Stimulated activated naive CD8-positive, alpha-beta T cell treated with anti-CD3 and anti-CD28 coated beads, Interleukin-15, Interleukin-2, amounts not matched to agents 100 ng/mL and 50 ng/mL, for 24 hours (primary cell): ENCODE results near the gene ASL.
"Not testable (repeated sequence)": the region's sequence is repeated elsewhere in the genome, so short reads cannot be mapped to it uniquely, and the experiment has no call there.

Experiments used
- H3K27ac Mint-ChIP-seq: one replicate; pipeline ENCODE4 v1.8.0; 2021; ENCODE audit warnings: mild to moderate bottlenecking, mixed read lengths
- H3K27me3 Mint-ChIP-seq: one replicate; pipeline ENCODE4 v1.8.0; 2021; ENCODE audit warnings: mixed read lengths
- H3K36me3 Mint-ChIP-seq: one replicate; pipeline ENCODE4 v1.8.0; 2021; ENCODE audit warnings: low read depth, mixed read lengths
- H3K4me1 Mint-ChIP-seq: one replicate; pipeline ENCODE4 v1.8.0; 2021; ENCODE audit warnings: low read depth, mixed read lengths
- H3K4me3 Mint-ChIP-seq: one replicate; pipeline ENCODE4 v1.8.0; 2021; ENCODE audit warnings: mild to moderate bottlenecking, mixed read lengths
- H3K9me3 Mint-ChIP-seq: one replicate; pipeline ENCODE4 v1.8.0; 2021; ENCODE audit warnings: mixed read lengths

The ASL gene

DNA sequence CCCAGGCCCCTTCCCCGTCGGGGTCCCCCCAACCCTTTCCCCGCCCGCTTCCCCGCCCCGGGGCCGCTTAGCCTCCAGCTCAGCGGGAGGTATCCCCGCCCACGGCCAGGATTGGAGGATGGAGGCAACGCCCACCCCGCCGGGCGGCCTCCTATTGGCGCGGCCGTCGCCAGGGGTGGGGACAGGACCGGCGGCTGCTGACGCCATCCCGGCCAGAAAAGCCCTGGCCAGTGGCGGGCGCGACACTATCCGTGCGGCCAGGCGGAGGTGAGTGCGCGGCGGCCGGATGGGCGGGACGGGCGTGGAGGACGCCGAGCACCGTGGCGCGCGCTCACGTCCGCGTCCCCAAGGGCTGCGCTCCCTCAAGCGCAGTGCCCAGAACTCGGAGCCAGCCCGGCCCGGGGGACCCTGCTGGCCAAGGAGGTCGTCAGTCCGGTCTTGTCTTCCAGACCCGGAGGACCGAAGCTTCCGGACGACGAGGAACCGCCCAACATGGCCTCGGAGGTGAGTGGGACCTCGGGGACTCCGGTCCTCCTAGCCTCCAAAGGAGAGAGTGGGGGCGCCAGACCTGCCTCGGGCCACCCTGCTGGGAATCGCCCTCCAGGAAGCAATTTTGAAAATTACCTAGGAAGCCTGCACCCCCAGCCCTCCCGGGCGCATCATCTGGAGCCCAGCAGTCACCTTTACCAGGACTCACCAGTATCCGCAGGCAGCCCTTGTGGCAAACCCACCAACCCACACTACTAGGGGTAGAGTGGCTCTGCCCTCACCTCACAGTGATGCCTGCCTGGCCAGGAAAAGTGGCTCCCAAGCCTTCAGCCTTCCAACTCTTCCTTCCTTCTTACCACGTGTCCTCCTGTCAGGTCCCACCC, at the start of gene ASL:
Gene ASL, plus strand, starts transcription at position 230 of the 872 bp plus-strand sequence. Its CDS starts 263 bp downstream, at position 493.
- H3K4me3 Mint-ChIP-seq: peak within 1 kb of the TSS; percentile 83
- peak within 1 kb of the TSS; percentile 55 for H3K27ac Mint-ChIP-seq
- no peaks in the 10 kb centered on the region for H3K9me3 Mint-ChIP-seq
- no peaks in the 10 kb centered on the region for H3K36me3 Mint-ChIP-seq
- H3K27me3 Mint-ChIP-seq: no peaks in the 10 kb centered on the region
- peaks cover 18% of the 10 kb centered on the region for H3K4me1 Mint-ChIP-seq

DNA sequence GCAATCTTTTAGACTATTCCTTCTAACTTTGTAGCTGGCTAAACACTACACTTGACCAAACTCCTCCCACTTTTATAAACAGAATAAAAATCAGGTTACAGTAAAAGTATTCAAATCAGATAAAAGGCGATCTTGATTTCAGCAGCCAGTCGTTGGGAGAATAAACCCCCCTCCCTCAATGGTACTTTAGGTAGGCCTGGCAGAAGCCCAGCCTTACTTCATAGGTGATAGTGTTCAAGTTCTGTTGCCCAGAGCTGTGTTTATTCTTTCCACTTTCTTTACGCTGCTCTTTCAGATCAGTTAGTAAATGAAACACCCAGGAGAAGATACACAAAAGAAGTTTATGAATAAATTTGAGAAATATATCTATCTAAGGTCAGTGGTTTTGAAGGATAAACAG, 47.3 kb upstream of the ASL start:
- not testable (repeated sequence) for H3K27me3 Mint-ChIP-seq, H3K9me3 Mint-ChIP-seq, H3K27ac Mint-ChIP-seq, H3K4me1 Mint-ChIP-seq, H3K4me3 Mint-ChIP-seq, H3K36me3 Mint-ChIP-seq

DNA sequence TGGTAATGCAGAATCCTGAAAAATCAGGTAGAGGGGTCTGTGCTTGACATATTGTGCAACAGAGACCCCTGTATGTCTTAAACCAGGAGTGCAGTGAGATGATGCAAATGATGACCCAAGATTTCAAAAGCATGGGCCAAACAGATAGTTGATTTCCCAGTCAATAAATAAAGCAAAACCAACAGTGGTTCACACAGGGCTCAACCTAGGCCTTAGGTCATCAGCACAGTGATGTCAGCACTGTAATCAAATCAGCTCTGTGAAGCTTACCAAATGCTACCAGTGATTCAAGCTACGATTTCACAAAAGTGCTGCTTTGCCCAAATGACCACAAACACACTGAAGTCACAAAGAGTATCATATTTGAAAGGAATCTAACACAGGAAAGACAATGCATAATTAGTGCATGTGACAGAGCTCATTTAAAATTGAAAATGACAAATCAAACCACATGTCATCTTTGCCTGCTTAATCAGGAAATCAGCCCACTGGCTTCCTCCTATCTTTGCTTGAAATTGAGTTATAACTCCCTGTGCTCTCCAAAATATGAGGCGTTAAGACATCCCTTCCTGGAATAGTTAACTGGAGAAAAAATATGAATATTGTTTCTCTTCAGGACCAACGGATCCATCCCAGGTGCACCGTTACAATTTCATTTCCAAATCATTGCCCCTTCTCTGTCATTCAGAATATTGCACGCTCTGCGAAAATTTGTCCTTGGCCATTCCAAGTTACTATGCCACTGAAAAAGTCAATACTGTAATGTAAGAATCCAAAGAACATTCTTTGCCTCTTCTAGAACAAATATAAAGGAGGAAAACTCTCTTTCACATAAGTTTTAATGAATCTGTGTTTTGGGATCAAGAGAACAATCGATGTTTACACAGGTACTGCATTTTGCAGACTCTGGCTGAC, 41.9 kb upstream of the ASL start:
- H3K4me3 Mint-ChIP-seq: no peak overlapping the region
- H3K27me3 Mint-ChIP-seq: no peaks in the 10 kb centered on the region
- H3K9me3 Mint-ChIP-seq: no peaks in the 10 kb centered on the region
- no peak overlapping the region for H3K27ac Mint-ChIP-seq
- H3K36me3 Mint-ChIP-seq: no peaks in the 10 kb centered on the region
- peaks cover 11% of the 10 kb centered on the region for H3K4me1 Mint-ChIP-seq

DNA sequence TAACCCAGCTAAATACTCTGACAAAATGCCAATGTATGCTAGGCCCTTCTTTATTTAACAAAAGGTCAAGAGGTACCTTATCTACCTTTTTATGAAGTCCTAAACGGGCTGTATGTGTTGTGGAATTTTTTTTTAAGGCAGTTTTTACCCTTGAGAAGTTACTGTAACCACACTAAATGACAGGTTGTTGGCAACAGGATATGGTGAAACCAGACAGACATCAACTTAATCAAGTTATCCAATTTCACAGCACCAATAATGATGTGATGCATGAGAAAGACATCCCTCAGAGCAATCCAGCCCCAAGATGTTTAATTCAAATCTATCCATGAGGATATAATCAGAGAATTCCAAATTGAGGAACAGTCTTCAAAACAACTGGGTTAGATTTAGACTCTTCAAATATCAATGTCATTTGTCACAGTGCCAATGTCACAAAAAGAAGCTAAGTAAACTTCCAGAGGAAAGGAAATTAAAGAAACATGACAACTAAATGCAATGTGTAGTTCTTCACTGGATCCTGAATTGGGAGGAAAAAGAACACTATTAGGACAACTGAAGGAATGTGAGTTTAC, 41.1 kb upstream of the ASL start:
- not testable (repeated sequence) for H3K36me3 Mint-ChIP-seq, H3K27me3 Mint-ChIP-seq, H3K27ac Mint-ChIP-seq, H3K9me3 Mint-ChIP-seq, H3K4me3 Mint-ChIP-seq
- peaks cover 11% of the 10 kb centered on the region for H3K4me1 Mint-ChIP-seq

DNA sequence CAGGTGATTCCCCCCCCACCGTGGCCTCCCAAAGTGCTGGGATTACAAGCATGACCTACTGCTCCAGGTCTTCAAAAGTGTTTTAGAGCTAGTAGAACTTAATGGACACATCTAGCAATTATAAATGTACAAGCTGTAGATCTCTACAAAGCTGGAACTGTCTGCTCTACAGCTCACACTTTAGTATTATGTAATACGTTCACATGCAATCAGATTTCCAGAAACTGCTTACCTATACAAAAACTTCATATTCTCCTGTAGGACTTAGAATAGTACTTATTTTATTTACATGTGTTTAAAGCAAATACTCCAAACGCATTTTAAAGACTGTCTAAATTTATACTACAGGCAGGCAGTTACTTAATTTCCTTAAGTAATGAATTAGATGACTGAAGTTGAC, 39.2 kb upstream of the ASL start:
- H3K36me3 Mint-ChIP-seq: no peaks in the 10 kb centered on the region
- no peaks in the 10 kb centered on the region for H3K9me3 Mint-ChIP-seq
- no peak overlapping the region for H3K27ac Mint-ChIP-seq
- H3K4me3 Mint-ChIP-seq: no peak overlapping the region
- H3K27me3 Mint-ChIP-seq: no peaks in the 10 kb centered on the region
- H3K4me1 Mint-ChIP-seq: peaks cover 11% of the 10 kb centered on the region

DNA sequence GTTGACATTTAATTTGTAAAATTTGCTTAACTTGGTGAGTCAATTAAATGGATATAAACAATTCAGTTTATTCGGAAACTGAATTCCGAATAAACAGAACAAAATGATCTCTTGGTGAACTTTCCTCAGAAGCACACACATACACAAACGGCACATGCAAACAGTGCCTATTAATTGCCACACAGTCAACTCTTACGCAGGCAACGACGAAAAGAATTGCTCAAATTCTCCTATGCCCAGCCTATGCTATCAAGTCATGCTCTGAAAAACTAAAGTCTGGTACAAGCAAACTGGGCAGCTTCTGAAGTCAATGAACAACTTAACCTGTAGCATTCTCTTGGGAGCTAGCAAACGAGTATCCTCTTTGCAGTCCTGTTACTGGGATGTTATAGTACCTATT, 38.8 kb upstream of the ASL start:
- no peaks in the 10 kb centered on the region for H3K27me3 Mint-ChIP-seq
- peaks cover 11% of the 10 kb centered on the region for H3K4me1 Mint-ChIP-seq
- no peaks in the 10 kb centered on the region for H3K9me3 Mint-ChIP-seq
- no peak overlapping the region for H3K27ac Mint-ChIP-seq
- no peak overlapping the region for H3K4me3 Mint-ChIP-seq
- no peaks in the 10 kb centered on the region for H3K36me3 Mint-ChIP-seq

DNA sequence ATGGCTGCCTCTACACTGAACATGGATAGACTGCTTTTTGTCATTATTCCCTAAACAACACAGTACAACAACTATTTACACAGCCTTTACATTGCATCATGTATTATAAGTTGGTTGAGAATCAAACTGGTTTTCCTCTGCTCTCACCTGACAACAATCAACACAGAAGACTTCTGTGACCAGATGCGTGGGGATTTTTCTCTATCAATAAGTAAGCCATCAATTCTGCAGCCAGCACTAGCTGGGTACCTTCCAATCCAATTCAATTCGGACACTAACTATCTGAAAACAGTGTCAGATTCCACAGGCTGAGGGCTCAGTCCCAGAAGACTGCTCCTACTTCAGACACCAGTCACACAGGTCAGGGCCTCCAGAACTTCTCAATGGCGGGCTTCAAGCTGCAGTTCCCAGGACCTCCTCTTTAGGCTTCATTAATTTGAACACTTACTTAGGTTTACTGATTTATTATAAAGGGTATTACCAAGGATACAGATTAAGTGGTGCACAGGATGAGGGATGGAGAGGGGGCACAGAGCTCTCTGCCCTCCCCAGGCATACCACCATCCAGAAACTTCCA, 36.4 kb upstream of the ASL start:
- no peaks in the 10 kb centered on the region for H3K9me3 Mint-ChIP-seq
- H3K4me3 Mint-ChIP-seq: no peak overlapping the region
- H3K27me3 Mint-ChIP-seq: peaks cover 9% of the 10 kb centered on the region
- no peak overlapping the region for H3K27ac Mint-ChIP-seq
- no peaks in the 10 kb centered on the region for H3K36me3 Mint-ChIP-seq
- peaks cover 6% of the 10 kb centered on the region for H3K4me1 Mint-ChIP-seq

DNA sequence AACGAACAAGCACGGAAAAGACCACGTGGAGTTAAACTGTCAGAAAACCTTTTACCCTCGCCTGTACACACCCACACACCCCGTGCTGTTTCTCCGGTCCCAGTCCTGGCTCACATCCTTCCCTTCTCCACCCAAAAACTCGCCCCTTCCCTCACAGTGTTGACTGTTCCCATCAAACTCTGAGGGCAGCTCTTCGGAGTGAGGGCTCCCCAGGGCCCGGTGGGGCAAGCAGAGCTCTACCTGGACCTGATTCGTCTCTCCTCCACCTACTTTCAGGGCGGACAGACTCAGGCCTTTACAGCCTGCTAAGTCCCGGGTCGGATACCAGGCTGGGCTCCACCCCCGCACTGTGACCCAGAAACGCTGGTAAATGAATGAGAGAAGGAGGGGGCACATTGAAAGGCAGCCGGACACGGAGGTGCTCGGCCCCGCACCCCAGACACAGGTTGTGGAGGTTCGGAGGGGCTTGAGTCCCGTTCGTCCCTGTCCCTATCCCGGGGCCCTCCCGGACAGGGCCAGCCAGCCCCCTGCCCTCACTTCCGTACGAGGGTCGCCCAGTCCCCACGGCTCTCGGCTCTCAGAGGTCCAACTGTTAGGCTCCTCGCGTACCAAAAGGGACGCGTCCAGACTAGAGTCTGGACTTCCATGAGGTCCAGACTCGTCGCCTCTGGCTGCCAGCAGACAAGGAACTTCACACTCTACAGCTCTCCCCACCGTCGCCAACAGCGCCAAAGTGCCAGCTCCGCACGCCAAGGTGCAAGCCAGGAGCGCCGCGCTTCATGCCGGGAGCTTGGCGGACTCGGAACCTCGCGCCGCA, 31.7 kb upstream of the ASL start:
- H3K9me3 Mint-ChIP-seq: no peaks in the 10 kb centered on the region
- H3K4me3 Mint-ChIP-seq: peak overlapping the region; percentile 72
- no peaks in the 10 kb centered on the region for H3K36me3 Mint-ChIP-seq
- H3K27me3 Mint-ChIP-seq: peaks cover 17% of the 10 kb centered on the region
- H3K4me1 Mint-ChIP-seq: peaks cover 6% of the 10 kb centered on the region
- H3K27ac Mint-ChIP-seq: no peak overlapping the region

DNA sequence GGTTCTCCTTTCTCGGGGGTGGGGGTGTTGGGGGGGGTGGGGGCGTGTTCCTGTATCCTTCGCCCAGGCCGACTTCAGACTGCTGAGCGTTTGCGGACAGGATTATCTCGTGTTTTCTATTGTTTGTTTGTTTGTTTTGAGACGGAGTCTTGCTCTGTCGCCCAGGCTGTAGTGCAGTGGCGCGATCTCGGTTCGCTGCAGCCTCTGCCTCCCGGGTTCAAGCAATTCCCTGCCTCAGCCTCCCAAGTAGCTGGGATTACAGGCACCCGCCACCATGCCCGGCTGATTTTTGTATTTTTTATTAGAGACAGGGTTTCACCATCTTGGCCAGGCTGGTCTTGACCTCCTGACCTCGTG, 31.1 kb upstream of the ASL start:
- not testable (repeated sequence) for H3K36me3 Mint-ChIP-seq, H3K4me1 Mint-ChIP-seq, H3K27ac Mint-ChIP-seq, H3K9me3 Mint-ChIP-seq
- H3K4me3 Mint-ChIP-seq: peak overlapping the region; percentile 72
- H3K27me3 Mint-ChIP-seq: peaks cover 17% of the 10 kb centered on the region

DNA sequence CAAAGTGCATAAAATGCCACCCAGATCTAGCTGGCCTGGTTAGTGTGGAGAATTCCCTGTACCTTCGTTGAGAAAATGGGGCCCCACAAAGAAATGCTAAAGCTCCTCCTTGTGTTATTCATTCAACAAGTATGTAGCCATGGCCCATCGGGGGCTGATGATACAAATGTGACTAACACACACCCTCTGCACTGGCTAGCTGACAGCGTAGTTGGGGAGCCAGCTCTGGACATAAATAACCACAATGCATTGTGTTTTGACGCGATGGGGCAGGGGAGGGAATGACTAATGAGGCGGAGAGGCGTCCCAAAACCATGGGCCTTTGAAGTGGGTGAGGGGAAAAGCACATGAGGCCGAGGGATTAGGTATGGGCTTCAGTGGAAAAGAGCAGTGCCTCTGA, 28.2 kb upstream of the ASL start:
- no peak overlapping the region for H3K4me3 Mint-ChIP-seq
- no peaks in the 10 kb centered on the region for H3K9me3 Mint-ChIP-seq
- no peak overlapping the region for H3K27ac Mint-ChIP-seq
- H3K27me3 Mint-ChIP-seq: peaks cover 17% of the 10 kb centered on the region
- H3K4me1 Mint-ChIP-seq: peaks cover 6% of the 10 kb centered on the region
- no peaks in the 10 kb centered on the region for H3K36me3 Mint-ChIP-seq

DNA sequence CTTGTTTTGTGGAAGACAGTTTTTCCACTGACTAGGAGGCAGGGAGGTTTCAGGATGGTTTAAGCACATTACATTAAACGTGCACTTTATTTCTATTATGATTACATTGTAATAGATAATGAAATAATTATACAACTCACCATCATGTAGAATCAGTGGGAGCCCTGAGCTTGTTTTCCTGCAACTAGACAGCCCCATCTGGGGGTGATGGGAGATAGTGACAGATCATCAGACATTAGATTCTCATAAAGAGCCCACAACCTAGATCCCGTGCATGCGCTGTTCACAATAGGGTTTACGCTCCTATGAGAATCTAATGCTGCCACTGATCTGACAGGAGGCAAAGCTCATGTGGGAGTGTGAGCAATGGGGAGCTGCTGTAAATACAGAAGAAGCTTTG, 25.7 kb upstream of the ASL start:
- not testable (repeated sequence) for H3K4me1 Mint-ChIP-seq, H3K9me3 Mint-ChIP-seq, H3K27ac Mint-ChIP-seq, H3K27me3 Mint-ChIP-seq, H3K4me3 Mint-ChIP-seq, H3K36me3 Mint-ChIP-seq

DNA sequence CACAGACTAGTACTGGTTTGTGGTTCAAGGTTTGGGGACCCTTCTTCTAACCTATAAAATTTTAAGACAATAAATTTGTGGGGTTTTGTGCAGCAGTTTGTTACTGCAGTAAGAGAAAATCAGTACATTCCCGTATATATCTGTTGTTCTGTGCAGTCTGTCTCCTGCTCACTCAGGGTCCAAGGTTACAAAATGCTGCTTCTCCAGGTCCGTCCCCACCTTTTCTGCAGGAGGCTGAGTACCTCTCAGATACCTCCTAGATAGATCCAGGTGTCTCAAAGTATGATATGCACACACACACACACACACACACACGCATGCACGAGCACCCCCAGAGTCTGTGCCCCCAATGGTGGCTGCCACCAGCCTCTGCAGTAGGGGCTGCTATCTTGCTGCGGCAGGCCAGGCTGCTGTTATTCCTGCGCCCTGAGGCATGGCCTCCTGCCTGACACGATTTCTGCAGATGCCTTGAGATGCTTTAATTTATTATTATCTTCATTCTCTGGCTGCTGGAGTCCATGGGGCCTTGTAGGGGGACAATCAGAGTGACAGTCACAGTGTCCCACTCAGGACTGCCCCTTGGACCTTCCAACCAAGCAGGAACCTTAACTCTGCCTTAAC, 25.2 kb upstream of the ASL start:
- Mint-ChIP-seq H3K36me3 (no peaks in the 10 kb centered on the region), H3K27ac (no peak overlapping the region), H3K4me1 (no peaks in the 10 kb centered on the region), H3K9me3 (no peaks in the 10 kb centered on the region), H3K27me3 (peaks cover 5% of the 10 kb centered on the region), H3K4me3 (no peak overlapping the region)

DNA sequence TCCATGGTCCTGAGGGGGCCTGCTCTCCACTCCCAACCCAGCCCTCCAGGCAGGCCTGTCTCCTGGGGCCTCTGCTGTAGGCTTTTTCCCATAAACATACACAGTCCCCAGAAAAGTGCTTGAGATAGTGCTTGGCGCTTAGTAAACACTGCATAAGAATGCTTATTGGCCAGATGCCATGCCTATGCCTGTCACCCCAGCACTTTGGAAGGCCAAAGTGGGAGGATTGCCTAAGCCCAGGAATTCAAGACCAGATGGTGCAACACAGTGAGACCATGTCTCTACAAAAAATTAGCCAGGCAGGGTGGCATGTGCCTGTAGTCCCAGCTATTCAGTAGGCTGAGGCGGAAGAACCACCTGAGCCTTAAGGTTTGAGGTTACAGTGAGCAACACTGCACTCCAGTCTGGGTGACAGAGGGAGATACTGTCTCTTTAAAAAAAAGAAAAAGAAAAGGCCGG, 24.6 kb upstream of the ASL start:
- no peak overlapping the region for H3K27ac Mint-ChIP-seq
- H3K4me1 Mint-ChIP-seq: no peaks in the 10 kb centered on the region
- H3K9me3 Mint-ChIP-seq: no peaks in the 10 kb centered on the region
- no peaks in the 10 kb centered on the region for H3K27me3 Mint-ChIP-seq
- H3K36me3 Mint-ChIP-seq: no peaks in the 10 kb centered on the region
- H3K4me3 Mint-ChIP-seq: no peak overlapping the region

DNA sequence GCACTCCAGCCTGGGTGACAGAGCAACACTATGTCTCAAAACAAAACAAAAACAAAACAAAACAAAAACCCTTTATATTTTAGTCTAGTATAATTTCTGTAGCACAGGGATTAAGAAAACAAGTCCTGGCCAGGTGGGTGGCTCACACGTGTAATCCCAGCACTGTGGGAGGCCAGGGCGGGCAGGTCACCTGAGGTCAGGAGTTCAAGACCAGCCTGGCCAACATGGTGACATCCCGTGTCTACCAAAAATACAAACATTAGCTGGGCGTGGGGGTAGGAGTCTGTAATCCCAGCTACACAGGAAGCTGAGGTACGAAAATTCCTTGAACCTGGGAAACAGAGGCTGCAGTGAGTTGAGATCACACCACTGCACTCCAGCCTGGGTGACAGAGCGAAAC, 23.2 kb upstream of the ASL start:
- H3K27me3 Mint-ChIP-seq: no peaks in the 10 kb centered on the region
- H3K9me3 Mint-ChIP-seq: no peaks in the 10 kb centered on the region
- no peak overlapping the region for H3K4me3 Mint-ChIP-seq
- no peaks in the 10 kb centered on the region for H3K36me3 Mint-ChIP-seq
- H3K4me1 Mint-ChIP-seq: no peaks in the 10 kb centered on the region
- H3K27ac Mint-ChIP-seq: no peak overlapping the region
